ENCODE measurements around the gene TPBGL. TPM values are rescaled to one million over a fixed set of nuclear protein-coding genes. Genes with fewer than 3 reads are reported as not detected.

Gene TPBGL, protein sequence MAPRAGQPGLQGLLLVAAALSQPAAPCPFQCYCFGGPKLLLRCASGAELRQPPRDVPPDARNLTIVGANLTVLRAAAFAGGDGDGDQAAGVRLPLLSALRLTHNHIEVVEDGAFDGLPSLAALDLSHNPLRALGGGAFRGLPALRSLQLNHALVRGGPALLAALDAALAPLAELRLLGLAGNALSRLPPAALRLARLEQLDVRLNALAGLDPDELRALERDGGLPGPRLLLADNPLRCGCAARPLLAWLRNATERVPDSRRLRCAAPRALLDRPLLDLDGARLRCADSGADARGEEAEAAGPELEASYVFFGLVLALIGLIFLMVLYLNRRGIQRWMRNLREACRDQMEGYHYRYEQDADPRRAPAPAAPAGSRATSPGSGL
- total RNA-seq, result under 1 TPM in 1 of 3 donors, not detected in 2; 0.33 TPM

DNA sequence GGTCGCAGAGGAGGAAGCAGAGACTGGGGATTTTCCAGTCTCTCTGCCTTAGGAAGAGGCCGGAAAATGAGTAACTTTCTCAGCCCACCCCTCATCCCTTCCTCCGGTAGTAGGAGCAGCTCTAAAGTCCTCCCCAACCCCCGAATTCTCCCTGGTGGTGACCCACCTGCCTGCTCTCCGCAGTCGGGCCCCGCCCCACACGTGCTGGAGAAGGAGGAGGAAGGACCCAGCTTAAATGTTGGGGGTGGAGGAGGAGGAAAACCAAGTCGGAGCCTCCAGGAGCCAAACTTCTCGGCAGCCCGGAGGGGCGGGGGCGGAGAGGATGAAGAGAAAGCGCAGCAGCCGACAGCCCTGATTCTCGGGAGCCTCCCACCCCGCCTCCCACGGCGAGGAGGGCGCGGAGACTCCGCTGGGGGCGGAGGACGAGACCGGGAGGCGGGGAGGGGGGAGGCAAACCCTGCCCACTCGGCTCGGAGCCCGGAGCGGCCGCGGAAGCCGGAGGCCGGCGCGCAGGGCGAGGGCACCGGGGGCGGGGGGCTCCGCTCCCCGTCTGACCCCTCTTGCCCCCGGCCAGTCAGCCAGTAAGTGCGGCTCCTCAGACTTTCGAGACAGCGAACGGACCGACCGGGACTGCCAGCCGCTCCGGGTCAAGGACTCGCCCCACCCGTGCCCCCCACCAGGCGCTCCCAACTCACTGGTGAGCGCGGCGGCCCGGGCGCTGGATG, at the start of gene TPBGL:
TSS of gene TPBGL (plus strand) at position 464 of the 725 bp plus-strand sequence. CDS start 276 bp downstream, outside the sequence.
- intact Hi-C loops (cut with DNase I; ENCODE audit: low total_unique reads), result loop anchor here (10.0 kb wide), 1 partner anchor 96 kb away; no protein-coding TSS in a partner anchor
- Histone ChIP-seq H3K4me1 (peaks cover 0 to 4% of the 10 kb centered on the region in 2 donors), H3K9me3 (no peaks in the 10 kb centered on the region), H3K27me3 (peaks cover 0 to 12% of the 10 kb centered on the region in 2 donors), H3K27ac (no peak within 1 kb of the TSS), H3K36me3 (no peaks in the 10 kb centered on the region), H3K4me3 (peak within 1 kb of the TSS; percentile 25 to 77 (median 53))
- DNase-seq (ENCODE audit: low spot score in 2 of 2), result no peak
- TF ChIP-seq, protein P1, sequence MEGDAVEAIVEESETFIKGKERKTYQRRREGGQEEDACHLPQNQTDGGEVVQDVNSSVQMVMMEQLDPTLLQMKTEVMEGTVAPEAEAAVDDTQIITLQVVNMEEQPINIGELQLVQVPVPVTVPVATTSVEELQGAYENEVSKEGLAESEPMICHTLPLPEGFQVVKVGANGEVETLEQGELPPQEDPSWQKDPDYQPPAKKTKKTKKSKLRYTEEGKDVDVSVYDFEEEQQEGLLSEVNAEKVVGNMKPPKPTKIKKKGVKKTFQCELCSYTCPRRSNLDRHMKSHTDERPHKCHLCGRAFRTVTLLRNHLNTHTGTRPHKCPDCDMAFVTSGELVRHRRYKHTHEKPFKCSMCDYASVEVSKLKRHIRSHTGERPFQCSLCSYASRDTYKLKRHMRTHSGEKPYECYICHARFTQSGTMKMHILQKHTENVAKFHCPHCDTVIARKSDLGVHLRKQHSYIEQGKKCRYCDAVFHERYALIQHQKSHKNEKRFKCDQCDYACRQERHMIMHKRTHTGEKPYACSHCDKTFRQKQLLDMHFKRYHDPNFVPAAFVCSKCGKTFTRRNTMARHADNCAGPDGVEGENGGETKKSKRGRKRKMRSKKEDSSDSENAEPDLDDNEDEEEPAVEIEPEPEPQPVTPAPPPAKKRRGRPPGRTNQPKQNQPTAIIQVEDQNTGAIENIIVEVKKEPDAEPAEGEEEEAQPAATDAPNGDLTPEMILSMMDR (IDR thresholded peaks at IDR 0.05), result no peak
- TF ChIP-seq POLR2AphosphoS5 (IDR thresholded peaks at IDR 0.05) (no peak), POLR2A (IDR thresholded peaks at IDR 0.05) (no peak)

DNA sequence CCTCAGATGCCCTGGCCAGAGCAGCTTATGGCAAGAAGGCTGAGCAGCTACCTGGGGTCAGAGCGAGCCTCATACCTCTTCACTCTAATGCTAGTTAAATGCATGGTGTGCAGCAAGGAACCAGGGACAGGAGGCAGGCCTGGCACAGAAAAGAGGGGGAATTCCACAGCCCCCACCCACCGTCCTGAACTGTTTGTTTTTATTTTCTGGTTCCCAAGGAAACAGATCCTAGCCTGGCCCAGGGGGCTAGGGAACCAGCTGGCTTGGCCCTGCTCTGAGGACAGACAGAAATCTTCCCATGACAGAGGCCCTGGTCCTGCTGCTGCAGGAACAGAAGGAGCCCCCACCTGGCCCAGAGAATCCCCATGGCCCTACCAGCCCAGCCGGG, 49.2 kb upstream of the TPBGL start:
- no peak for DNase-seq (ENCODE audit: low spot score in 2 of 2)
- H3K27ac ChIP-seq, result no peak overlapping the region
- no peaks in the 10 kb centered on the region for H3K9me3 ChIP-seq
- H3K27me3 ChIP-seq, result no peaks in the 10 kb centered on the region
- H3K4me1 ChIP-seq, result peaks cover 0 to 5% of the 10 kb centered on the region in 2 donors
- no peak overlapping the region for H3K4me3 ChIP-seq
- H3K36me3 ChIP-seq, result no peaks in the 10 kb centered on the region
- intact Hi-C loops (cut with DNase I; ENCODE audit: low total_unique reads), result no loop called here
- no peak for TF ChIP-seq POLR2A (IDR thresholded peaks at IDR 0.05)
- TF ChIP-seq, protein P1 (IDR thresholded peaks at IDR 0.05), result no peak

DNA sequence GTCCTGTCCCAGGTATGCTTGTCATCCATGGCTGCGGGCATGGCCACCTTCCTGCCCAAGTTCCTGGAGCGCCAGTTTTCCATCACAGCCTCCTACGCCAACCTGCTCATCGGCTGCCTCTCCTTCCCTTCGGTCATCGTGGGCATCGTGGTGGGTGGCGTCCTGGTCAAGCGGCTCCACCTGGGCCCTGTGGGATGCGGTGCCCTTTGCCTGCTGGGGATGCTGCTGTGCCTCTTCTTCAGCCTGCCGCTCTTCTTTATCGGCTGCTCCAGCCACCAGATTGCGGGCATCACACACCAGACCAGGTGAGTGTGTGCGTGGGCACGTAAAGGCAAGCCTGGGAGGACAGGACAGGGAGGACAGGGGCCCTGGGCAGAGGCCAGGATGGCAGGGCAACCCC, 47.3 kb upstream of the TPBGL start:
- peaks cover 0 to 5% of the 10 kb centered on the region in 2 donors for H3K4me1 ChIP-seq
- no peak for TF ChIP-seq POLR2AphosphoS5 (IDR thresholded peaks at IDR 0.05)
- no peak for TF ChIP-seq POLR2A (IDR thresholded peaks at IDR 0.05)
- TF ChIP-seq, protein P1 (IDR thresholded peaks at IDR 0.05), result no peak
- H3K27ac ChIP-seq, result peak overlapping the region in 1 of 2 donors; percentile 53
- H3K36me3 ChIP-seq, result no peaks in the 10 kb centered on the region
- H3K4me3 ChIP-seq, result no peak overlapping the region
- H3K27me3 ChIP-seq, result no peaks in the 10 kb centered on the region
- no peaks in the 10 kb centered on the region for H3K9me3 ChIP-seq
- intact Hi-C loops (cut with DNase I; ENCODE audit: low total_unique reads), result no loop called here
- DNase-seq (ENCODE audit: low spot score in 2 of 2), result no peak

DNA sequence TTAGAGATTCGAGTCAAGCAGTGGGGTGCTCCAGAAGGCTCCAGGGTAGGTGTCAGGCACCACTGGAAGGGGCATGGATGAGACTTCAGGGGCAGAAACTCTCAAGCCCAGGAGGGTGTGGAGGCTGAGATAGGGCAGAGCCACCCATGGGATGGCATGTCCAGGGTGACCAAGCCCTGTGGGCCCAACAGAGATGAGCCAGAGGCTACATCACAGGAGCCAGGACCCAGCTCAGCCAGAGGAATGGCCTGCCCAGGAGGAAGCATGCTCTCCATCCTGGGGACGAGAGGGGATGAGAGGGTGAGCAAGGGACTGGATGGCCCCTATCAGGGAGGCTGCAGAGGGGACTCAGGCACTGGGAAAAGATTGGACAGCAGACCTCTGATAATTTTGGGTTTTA, 46.9 kb upstream of the TPBGL start:
- Histone ChIP-seq H3K4me3 (no peak overlapping the region), H3K27ac (peak overlapping the region in 1 of 2 donors; percentile 53)

DNA sequence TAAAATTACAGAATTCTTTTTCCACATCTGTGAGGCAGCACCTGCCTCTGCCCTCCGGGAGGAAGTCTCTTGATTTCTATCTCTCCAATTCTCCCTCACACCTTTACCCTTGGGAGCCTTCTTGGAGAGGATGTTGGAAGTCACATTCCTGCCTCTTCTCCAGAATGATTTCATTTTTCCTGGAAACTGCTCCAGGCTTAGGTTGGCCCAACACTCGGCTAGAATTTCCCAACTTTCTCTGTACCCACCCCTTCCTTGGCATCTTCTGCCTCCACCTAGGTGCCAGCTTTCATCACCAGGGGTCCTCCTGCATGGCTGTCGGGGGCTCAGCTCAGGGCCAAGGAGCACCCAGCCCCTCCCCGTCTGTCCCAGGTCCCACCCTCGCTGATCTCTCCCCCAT, 46.4 kb upstream of the TPBGL start:
- DNase-seq (ENCODE audit: low spot score in 2 of 2), result peak in 1 of 2 donors; percentile 38
- peak overlapping the region; percentile 27 to 72 for H3K27ac ChIP-seq
- intact Hi-C loops (cut with DNase I; ENCODE audit: low total_unique reads), result no loop called here
- H3K27me3 ChIP-seq, result no peaks in the 10 kb centered on the region
- no peaks in the 10 kb centered on the region for H3K36me3 ChIP-seq
- no peak overlapping the region for H3K4me3 ChIP-seq
- no peaks in the 10 kb centered on the region for H3K9me3 ChIP-seq
- no peak for TF ChIP-seq POLR2AphosphoS5 (IDR thresholded peaks at IDR 0.05)
- TF ChIP-seq, protein P1 (IDR thresholded peaks at IDR 0.05), result no peak
- H3K4me1 ChIP-seq, result peaks cover 0 to 5% of the 10 kb centered on the region in 2 donors

More for the DNA sequence above, 46.9 kb upstream of the TPBGL start:
- intact Hi-C loops (cut with DNase I; ENCODE audit: low total_unique reads), result no loop called here
- Histone ChIP-seq H3K4me1 (peaks cover 0 to 5% of the 10 kb centered on the region in 2 donors), H3K9me3 (no peaks in the 10 kb centered on the region), H3K27me3 (no peaks in the 10 kb centered on the region), H3K36me3 (no peaks in the 10 kb centered on the region)
- DNase-seq (ENCODE audit: low spot score in 2 of 2), result no peak
- TF ChIP-seq POLR2A (IDR thresholded peaks at IDR 0.05), result no peak
